Activated CD4-positive, alpha-beta T cell treated with anti-CD3 and anti-CD28 coated beads, Interleukin-2, amount 50 U/mL, for 16 hours (primary cell): ENCODE data around the gene KCNA10.

ENCODE experiments used
- DNase-seq: peaks from one replicate; pipeline ENCODE4 v3.0.0-alpha.2; 2020

KCNA10 gene

GRCh38 chr1:110476028-110476765, 42.8 kb downstream of the KCNA10 start:
- no peak for DNase-seq

- DNase-seq = no peak
Observed at GRCh38 chr1:110475362-110476027, 43.5 kb downstream of the KCNA10 start.

- DNase-seq = no peak
Observed at GRCh38 chr1:110474444-110474843, 44.5 kb downstream of the KCNA10 start.

- DNase-seq = no peak
Observed at GRCh38 chr1:110472546-110472945, 46.4 kb downstream of the KCNA10 start.

GRCh38 chr1:110471131-110471530, 47.8 kb downstream of the KCNA10 start:
- no peak for DNase-seq
